GM18951 (cell line): ENCODE results near the gene ZBTB7C.

Experiments
- POLR2A ChIP-seq: IDR thresholded peaks from 4 replicates; pipeline ENCODE4 v1.6.1; 2011; ENCODE audit warnings: mild to moderate bottlenecking; ENCODE audit not compliant: insufficient read length, insufficient read depth; ENCODE audit errors: extremely low read depth
- in situ Hi-C: fragments of 300-500 bp; cut with MboI; formaldehyde crosslinking; loops from one replicate; pipeline ENCODE4 v1.12.0; 2022; ENCODE audit warnings: low sequenced_read_pairs, mixed read lengths, inconsistent platforms; ENCODE audit not compliant: unreplicated experiment

ZBTB7C gene

DNA sequence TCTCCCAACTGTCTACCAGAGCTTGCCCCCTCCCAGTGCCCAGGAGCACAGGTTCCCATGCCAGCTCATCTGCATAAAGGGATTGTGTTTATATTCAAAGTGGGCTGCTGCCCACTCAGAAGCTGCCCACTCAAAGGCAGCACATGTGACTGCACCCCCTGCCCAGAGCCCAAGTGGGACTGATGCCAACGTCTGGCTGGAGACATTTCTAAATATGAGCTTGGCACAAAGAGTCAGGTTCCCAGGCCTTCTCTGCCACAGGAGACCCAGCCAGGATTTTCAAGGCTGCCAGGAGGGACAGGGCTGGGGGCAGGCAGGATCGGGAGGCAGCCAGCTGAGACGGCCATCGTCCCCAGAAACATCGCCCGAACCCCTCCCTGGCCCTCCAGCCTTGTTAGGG, 67.1 kb downstream of the ZBTB7C start:
- in situ Hi-C loops = no loop called here

GRCh38 chr18:48340560-48340959, 68.6 kb downstream of the ZBTB7C start:
- in situ Hi-C loops = no loop called here

More for the DNA sequence above, 67.1 kb downstream of the ZBTB7C start:
- no peak for TF ChIP-seq POLR2A

GRCh38 chr18:48339692-48340091, 69.5 kb downstream of the ZBTB7C start:
- in situ Hi-C loops = no loop called here

More at GRCh38 chr18:48340560-48340959, 68.6 kb downstream of the ZBTB7C start:
- TF ChIP-seq POLR2A = no peak

DNA sequence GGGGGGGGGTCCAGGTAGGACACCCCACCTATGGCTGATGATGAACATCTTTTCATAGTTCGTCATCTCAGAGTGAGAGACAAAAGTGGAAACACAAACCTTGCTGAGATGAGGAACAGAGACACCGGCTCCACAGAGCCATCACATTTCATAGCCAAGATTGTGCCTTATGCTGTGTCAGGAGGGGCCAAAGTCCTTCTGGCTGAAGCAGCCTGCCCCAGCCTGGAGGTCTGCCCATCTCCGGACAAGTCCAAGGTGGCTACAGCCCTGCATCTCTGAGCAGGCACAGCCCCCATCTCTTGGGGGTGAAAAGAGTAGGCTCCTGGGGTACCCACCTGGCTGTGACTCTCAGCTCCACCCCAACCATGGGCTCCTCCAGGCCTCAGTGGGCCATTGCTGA, 70.3 kb downstream of the ZBTB7C start:
- no peak for TF ChIP-seq POLR2A
- in situ Hi-C loops = no loop called here

More at GRCh38 chr18:48339692-48340091, 69.5 kb downstream of the ZBTB7C start:
- no peak for TF ChIP-seq POLR2A

GRCh38 chr18:48337053-48337452, 72.1 kb downstream of the ZBTB7C start:
- TF ChIP-seq POLR2A = no peak
- in situ Hi-C loops = no loop called here

GRCh38 chr18:48336332-48336731, 72.9 kb downstream of the ZBTB7C start:
- in situ Hi-C loops = no loop called here
- TF ChIP-seq POLR2A = no peak

DNA sequence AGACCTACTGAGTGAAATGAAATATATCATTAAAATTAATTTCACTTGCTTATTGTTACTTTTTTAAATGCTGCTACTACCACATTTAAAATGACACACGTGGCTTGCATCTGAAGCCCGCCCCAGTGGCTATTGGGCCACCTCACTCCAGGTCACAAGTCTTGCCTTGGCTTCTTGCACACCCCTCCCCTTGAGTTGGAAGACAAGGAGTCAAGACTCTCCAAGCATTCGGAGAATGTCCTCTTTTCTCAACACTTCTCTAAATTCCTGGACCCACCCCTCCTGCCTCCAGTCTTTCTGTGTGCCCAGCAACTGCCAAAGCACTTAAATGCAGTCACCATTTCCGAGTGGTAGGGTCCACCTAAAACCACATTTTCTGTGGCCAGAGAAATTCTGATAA, 73.4 kb downstream of the ZBTB7C start:
- in situ Hi-C loops = no loop called here
- no peak for TF ChIP-seq POLR2A

GRCh38 chr18:48334845-48335244, 74.3 kb downstream of the ZBTB7C start:
- no peak for TF ChIP-seq POLR2A
- in situ Hi-C loops = no loop called here

DNA sequence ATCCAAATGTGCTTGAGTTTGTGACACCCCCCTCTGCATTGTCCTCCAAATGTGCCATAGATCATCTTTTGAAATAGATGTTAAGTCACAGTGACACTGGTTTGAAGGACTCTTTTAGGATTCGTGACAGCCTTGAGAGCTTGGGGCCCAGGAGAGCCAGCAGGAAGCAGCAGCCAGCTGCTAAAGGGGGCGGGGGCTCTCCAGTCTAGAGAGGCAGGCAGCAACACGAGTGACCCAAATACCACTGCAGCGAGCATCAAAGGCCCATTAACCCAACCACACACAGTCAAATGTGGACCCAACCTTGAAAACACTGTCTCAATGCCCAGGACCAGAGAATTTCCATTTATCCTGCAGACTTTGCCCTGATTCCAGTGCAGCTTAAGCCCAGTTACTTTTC, 75.6 kb downstream of the ZBTB7C start:
- in situ Hi-C loops = no loop called here
- no peak for TF ChIP-seq POLR2A

DNA sequence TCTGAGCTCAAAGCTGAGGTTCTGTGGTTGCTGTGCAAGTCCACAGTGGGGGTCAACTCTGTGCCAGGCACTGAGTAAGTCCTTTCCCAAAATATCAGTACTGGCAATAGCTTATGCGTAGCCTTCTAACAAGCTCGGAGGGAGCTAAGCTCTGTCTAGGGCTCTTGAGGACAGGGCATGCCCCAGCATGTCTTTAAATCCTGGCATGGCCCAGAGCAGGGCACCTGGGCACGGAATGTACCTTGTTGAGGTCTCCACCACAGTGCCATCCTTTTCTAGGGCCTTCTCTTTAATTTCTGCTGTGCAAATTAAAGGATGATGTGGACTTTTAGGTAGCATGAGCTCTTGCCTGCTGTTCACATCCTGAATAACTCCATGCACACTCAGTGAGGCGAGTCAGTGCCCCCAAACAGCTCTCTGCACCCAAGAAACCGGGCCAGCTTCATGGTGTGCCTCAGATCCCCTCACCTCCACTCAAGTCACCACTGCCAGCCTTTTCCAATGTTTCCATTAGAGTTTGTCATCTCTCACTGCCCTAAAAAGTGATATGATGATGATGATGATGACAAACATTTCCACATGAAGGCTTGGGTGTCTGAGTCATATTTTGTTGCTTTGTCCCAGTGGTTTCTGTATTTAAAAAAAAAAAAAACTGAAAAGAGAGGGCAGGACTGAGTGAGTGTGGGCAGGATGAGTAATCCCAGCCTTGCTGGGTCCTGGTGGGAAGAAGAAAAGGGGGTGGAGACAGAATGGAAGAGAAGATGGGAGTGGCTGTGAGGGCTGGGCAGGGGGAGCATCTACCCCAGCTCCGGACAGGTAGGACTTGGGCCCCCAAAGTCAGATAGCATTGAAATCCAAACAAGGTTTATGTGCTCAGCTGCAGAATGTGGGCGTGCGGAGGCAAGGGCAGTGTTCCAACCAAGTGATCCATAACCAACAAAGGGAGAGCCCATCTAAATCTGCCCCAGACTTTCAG, 78.9 kb downstream of the ZBTB7C start:
- in situ Hi-C loops = no loop called here

GRCh38 chr18:48328473-48329210, 80.5 kb downstream of the ZBTB7C start:
- in situ Hi-C loops = no loop called here
- no peak for TF ChIP-seq POLR2A

More for the DNA sequence above, 78.9 kb downstream of the ZBTB7C start:
- TF ChIP-seq POLR2A = no peak

DNA sequence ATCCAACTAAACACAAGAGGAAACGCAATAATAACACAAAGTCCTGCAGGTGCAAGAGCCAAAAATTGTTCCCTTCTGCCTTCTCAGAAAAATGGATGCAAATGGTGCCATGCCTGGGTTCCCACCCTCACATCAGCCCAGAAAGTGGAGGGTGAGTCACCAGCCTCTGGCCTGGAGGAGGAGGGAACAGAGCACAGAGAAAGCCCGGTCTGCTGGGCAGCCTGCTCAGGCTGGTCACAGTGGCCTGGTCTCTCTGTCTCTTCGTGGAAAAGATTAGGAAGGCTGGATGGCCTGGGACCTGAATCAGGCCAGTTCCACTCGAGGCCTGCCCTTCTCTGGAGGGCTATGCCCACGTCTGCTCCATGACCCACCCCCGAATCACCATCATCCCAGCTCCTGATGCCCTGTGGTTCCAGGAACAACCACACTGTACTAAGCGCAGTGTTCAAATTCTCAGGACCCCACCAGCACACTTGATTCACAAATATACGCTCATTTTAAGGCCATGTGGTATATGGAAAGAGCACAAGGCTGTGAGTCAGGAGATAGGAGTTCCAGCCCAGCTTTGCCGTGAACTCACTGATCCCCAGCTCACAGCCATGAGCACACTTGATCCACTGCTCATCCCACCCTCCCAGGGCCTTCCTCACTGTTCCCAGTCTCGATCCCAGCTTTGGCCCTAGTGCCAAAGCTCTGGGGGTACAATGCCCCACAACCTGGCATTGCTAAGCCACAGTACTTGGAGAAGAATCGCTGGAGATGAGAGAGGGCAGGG, 82.1 kb downstream of the ZBTB7C start:
- in situ Hi-C loops = no loop called here

More for the DNA sequence above, 82.1 kb downstream of the ZBTB7C start:
- TF ChIP-seq POLR2A = no peak
